HG03159 (cell line): ENCODE measurements around the gene ZNF664.

Source experiments
- ATAC-seq: cut with Tn5 transposase; IDR thresholded peaks from one replicate; pipeline ENCODE4 v1.9.1; 2021; ENCODE audit warnings: mild to moderate bottlenecking, moderate library complexity; ENCODE audit not compliant: unreplicated experiment

Gene ZNF664

GRCh38 chr12:123972457-123973401 is at the start of gene ZNF664, which contains the start of gene CCDC92:
Gene ZNF664 (plus strand): TSS chr12:123973215. CDS start chr12:124012145, 38,930 bp downstream.
Gene CCDC92 (minus strand): TSS chr12:123972831. CDS start chr12:123944305, 28,526 bp downstream.
- peak; percentile 75 for ATAC-seq

- no peak for ATAC-seq
Observed at GRCh38 chr12:123923927-123924326, 49.1 kb upstream of the ZNF664 start.

- ATAC-seq, result no peak
Observed at GRCh38 chr12:123924539-123924938, 48.5 kb upstream of the ZNF664 start.

GRCh38 chr12:123928274-123928865 is 44.6 kb upstream of the ZNF664 start:
- no peak for ATAC-seq

GRCh38 chr12:123928897-123929296 is 44.1 kb upstream of the ZNF664 start:
- ATAC-seq, result no peak

- no peak for ATAC-seq
Observed at GRCh38 chr12:123929946-123930583, 43.0 kb upstream of the ZNF664 start.

- ATAC-seq, result no peak
Observed at GRCh38 chr12:123931686-123932321, 41.2 kb upstream of the ZNF664 start.

GRCh38 chr12:123933214-123933613 is 39.8 kb upstream of the ZNF664 start:
- no peak for ATAC-seq

- no peak for ATAC-seq
Observed at GRCh38 chr12:123934016-123934620, 38.9 kb upstream of the ZNF664 start.

- ATAC-seq, result no peak
Observed at GRCh38 chr12:123934829-123935228, 38.2 kb upstream of the ZNF664 start.

- no peak for ATAC-seq
Observed at GRCh38 chr12:123935956-123936355, 37.1 kb upstream of the ZNF664 start.

- ATAC-seq, result no peak
Observed at GRCh38 chr12:123936471-123936870, 36.5 kb upstream of the ZNF664 start.

- no peak for ATAC-seq
Observed at GRCh38 chr12:123936956-123937706, 35.9 kb upstream of the ZNF664 start.

- ATAC-seq, result no peak
Observed at GRCh38 chr12:123937707-123938591, 35.1 kb upstream of the ZNF664 start.

- no peak for ATAC-seq
Observed at GRCh38 chr12:123938679-123939480, 34.1 kb upstream of the ZNF664 start.

GRCh38 chr12:123939716-123940626 is 33.0 kb upstream of the ZNF664 start:
- no peak for ATAC-seq

- ATAC-seq, result no peak
Observed at GRCh38 chr12:123940627-123940966, 32.4 kb upstream of the ZNF664 start.
